ENCODE results near the gene HLA-DRB1. TPM values are rescaled to one million over a fixed set of nuclear protein-coding genes. Genes with fewer than 3 reads are reported as not detected.

Gene HLA-DRB1
- polyA plus RNA-seq, 2 of the 4 experiments (the other 2 are of a cell fraction) = not detected

GRCh38 chr6:32553037-32553742 is 36.5 kb downstream of the HLA-DRB1 start (continued):
- TF ChIP-seq MAX (IDR thresholded peaks at IDR 0.05) = no peak
- no peak for TF ChIP-seq CTCF (IDR thresholded peaks at IDR 0.05)
- no peak for TF ChIP-seq HOXB5 (CRISPR knock-in tag; IDR thresholded peaks at IDR 0.05)
- no peak for TF ChIP-seq EP300 (IDR thresholded peaks at IDR 0.05)
- no peak for TF ChIP-seq CHD4 (IDR thresholded peaks at IDR 0.05; ENCODE audit: borderline replicate concordance)

GRCh38 chr6:32551410-32551809 is 38.2 kb downstream of the HLA-DRB1 start:
- CTCF ChIA-PET = no interaction called here
- FAIRE-seq = no peak
- ATAC-seq = no peak
- Histone ChIP-seq H3K9me3 (no peaks in the 10 kb centered on the region), H3K4me3 (no peak overlapping the region), H3K27ac (no peak overlapping the region), H3K4me1 (no peaks in the 10 kb centered on the region), H3K4me2 (no peak overlapping the region)
- no peak for DNase-seq (ENCODE audit: low read depth in 1 of 2, low spot score in 1 of 2)
- 16% methylated on average over 4 of the region's 5 CpGs for WGBS (ENCODE audit: missing lambda C conversion rate)
- TF ChIP-seq NPAS2 (CRISPR knock-in tag; IDR thresholded peaks at IDR 0.05; ENCODE audit: borderline replicate concordance) (no peak), NR3C1 (IDR thresholded peaks at IDR 0.05) (no peak), HDAC2 (IDR thresholded peaks at IDR 0.05) (no peak), HEYL (CRISPR knock-in tag; IDR thresholded peaks at IDR 0.05) (no peak), ZC3H11A (IDR thresholded peaks at IDR 0.05) (no peak), CHD2 (IDR thresholded peaks at IDR 0.05; ENCODE audit: low read length, partially characterized antibody) (no peak), KDM1A (IDR thresholded peaks at IDR 0.05; ENCODE audit: low read depth) (no peak), PBX3 (IDR thresholded peaks at IDR 0.05) (no peak), TP53 (CRISPR knock-in tag; IDR thresholded peaks at IDR 0.05) (no peak), PHF8 (IDR thresholded peaks at IDR 0.05; ENCODE audit: borderline replicate concordance, low read depth) (no peak), REST (IDR thresholded peaks at IDR 0.05) (no peak), POLR2A (IDR thresholded peaks at IDR 0.05; ENCODE audit: low read length) (no peak), FOSL2 (IDR thresholded peaks at IDR 0.05) (no peak), FOSL2 (CRISPR knock-in tag; IDR thresholded peaks at IDR 0.05) (no peak), JUN (IDR thresholded peaks at IDR 0.05) (no peak), MAFK (IDR thresholded peaks at IDR 0.05; ENCODE audit: partially characterized antibody) (no peak), RNF2 (IDR thresholded peaks at IDR 0.05; ENCODE audit: borderline replicate concordance, low read depth) (no peak), RAD21 (conservative IDR thresholded peaks at IDR 0.05 in 1 of 2, IDR thresholded peaks at IDR 0.05 in 1 of 2) (no peak), BHLHE40 (IDR thresholded peaks at IDR 0.05; ENCODE audit: low read depth, low read length) (no peak), FOXS1 (CRISPR knock-in tag; IDR thresholded peaks at IDR 0.05) (no peak), TFCP2L1 (CRISPR knock-in tag; IDR thresholded peaks at IDR 0.05) (no peak)
- POLR2A ChIA-PET = interaction anchor here (0.6 kb wide), 1 partner anchor 955 kb away, joined by 3 read pairs; no protein-coding TSS in a partner anchor

All from A549 (cell line).